ENCODE data around the gene NCAM2. TPM values are rescaled to one million over a fixed set of nuclear protein-coding genes. Genes with fewer than 3 reads are reported as not detected.

The NCAM2 gene
- total and polyA plus RNA-seq, 2 donors (not counting 3 experiments of a cell fraction or from before 2014, with no cell fraction given) = 0.11 to 0.27 TPM

DNA sequence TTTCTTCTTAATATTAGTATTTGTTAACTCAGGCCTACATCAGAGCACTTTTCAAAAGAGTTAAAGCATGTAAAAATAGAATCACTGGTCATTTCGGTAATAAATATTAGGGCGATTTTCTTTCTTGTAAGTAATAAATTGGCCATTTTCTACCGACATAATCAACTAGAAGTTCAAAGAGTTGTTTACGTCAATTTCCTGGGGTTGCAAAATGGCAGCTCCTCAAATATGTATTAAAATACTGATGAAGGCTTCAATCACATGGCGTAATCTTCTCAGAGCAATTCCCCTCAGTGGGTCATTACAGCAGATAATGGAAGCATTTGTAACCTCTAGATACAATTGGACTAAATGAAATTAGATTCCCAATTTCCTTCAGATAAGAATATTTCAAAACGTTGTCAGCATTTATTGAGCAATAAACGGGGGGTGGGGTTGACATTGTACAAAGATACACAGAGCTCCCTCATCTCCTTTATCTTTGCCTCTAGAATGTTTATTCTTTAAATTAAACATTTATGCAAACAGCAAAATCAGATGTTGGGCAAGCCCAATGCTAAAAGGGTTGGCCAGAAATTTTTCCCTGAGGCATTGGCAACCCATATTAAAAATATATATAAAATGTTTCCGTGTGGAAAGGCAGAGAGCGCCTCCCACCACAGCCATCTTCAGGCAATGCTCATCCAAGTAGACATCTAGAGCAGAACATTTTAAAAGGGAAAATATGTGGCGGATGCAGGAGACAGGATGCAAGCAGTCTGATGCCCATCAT, 240.6 kb downstream of the NCAM2 start:
- POLR2A ChIA-PET = no interaction called here
- H4K20me1 ChIP-seq (replicated peaks; ENCODE audit: control insufficient read depth, extremely low read depth, insufficient read depth, low read length) = no peaks in the 10 kb centered on the region
- BruUV-seq (replicated peaks) = no TSS peak
- no peaks in the 10 kb centered on the region for H3K4me1 ChIP-seq (ENCODE audit: control insufficient read depth, extremely low read depth, insufficient read depth, low read length)
- H3K4me2 ChIP-seq (ENCODE audit: insufficient read depth, low read length) = no peak overlapping the region
- DNase-seq (ENCODE audit: low read depth, low spot score) (no peak), FAIRE-seq (no peak)
- no peak overlapping the region for H3K27ac ChIP-seq (ENCODE audit: insufficient read depth, low read depth, low read length)
- CTCF ChIA-PET = no interaction called here
- H3K27me3 ChIP-seq (ENCODE audit: control insufficient read depth in 2 of 2, insufficient read depth in 2 of 2, low read length in 2 of 2) = no peaks in the 10 kb centered on the region
- no peaks in the 10 kb centered on the region for H3K36me3 ChIP-seq (ENCODE audit: control insufficient read depth in 2 of 2, extremely low read depth in 1 of 2, insufficient read depth in 2 of 2, low read length in 2 of 2)
- no peaks in the 10 kb centered on the region for H3K9me3 ChIP-seq (replicated peaks; ENCODE audit: control insufficient read depth, insufficient read depth, low read length)
- no peak overlapping the region for H3K4me3 ChIP-seq (replicated peaks in 1 of 3; ENCODE audit: insufficient read depth in 1 of 3, low read depth in 1 of 3, low read length in 3 of 3)
- H3K9ac ChIP-seq (replicated peaks; ENCODE audit: extremely low read depth, insufficient read depth, low read length) = no peak overlapping the region
- H3K79me2 ChIP-seq (ENCODE audit: control insufficient read depth, insufficient read depth, low read length) = no peaks in the 10 kb centered on the region
- no peaks in the 10 kb centered on the region for H3K9me1 ChIP-seq (replicated peaks; ENCODE audit: control insufficient read depth, extremely low read depth, insufficient read depth, low read length)
- TF ChIP-seq MAX (IDR thresholded peaks at IDR 0.05; ENCODE audit: insufficient read depth, insufficient read length) (no peak), POLR2A (IDR thresholded peaks at IDR 0.05; ENCODE audit: low read depth, low read length) (no peak), GATA2 (IDR thresholded peaks at IDR 0.05; ENCODE audit: insufficient read depth, insufficient read length, low read depth, low read length) (no peak), JUN (IDR thresholded peaks at IDR 0.05; ENCODE audit: borderline replicate concordance, insufficient read depth, insufficient read length, low read depth) (no peak), POLR2AphosphoS5 (IDR thresholded peaks at IDR 0.05; ENCODE audit: insufficient read depth, low read depth, low read length) (no peak), CTCF (IDR thresholded peaks at IDR 0.05; ENCODE audit: extremely low read depth in 1 of 2, insufficient read depth in 1 of 2, low read depth in 1 of 2, low read length in 2 of 2) (no peak), MYC (IDR thresholded peaks at IDR 0.05; ENCODE audit: low read depth, low read length) (no peak), FOS (IDR thresholded peaks at IDR 0.05; ENCODE audit: borderline replicate concordance, insufficient read depth, low read length) (no peak), EZH2 (IDR thresholded peaks at IDR 0.05; ENCODE audit: borderline replicate concordance, low read depth, low read length, severe bottlenecking) (no peak)
- H2AFZ ChIP-seq (ENCODE audit: low read depth, low read length) = no peak overlapping the region
- intact Hi-C loops (cut with micrococcal nuclease) = loop anchor here (10.0 kb wide), 1 partner anchor 446 kb away; no protein-coding TSS in a partner anchor
- dilution Hi-C loops (cut with MboI; ENCODE audit: extremely low pct_ligation_motif_present, low sequenced_read_pairs) = no loop called here
